Measurements from ENCODE around the gene GREM2.

Gene GREM2

GRCh38 chr1:240586006-240586405, 25.9 kb downstream of the GREM2 start:
- TF ChIP-seq POLR2A (IDR thresholded peaks at IDR 0.05; ENCODE audit: extremely low read depth, insufficient read length) (no peak), MYC (IDR thresholded peaks at IDR 0.05; ENCODE audit: low read depth, low read length) (no peak), CTCF (IDR thresholded peaks at IDR 0.05; ENCODE audit: low read depth, low read length) (no peak), MAX (IDR thresholded peaks at IDR 0.05; ENCODE audit: low read depth, low read length) (no peak)
- no peak for DNase-seq (ENCODE audit: low read depth)
- H3K4me3 ChIP-seq (ENCODE audit: low read depth, low read length): no peak overlapping the region

GRCh38 chr1:240582953-240583352, 29.0 kb downstream of the GREM2 start:
- no peak overlapping the region for H3K4me3 ChIP-seq (ENCODE audit: low read depth, low read length)
- no peak for DNase-seq (ENCODE audit: low read depth)
- no peak for TF ChIP-seq MYC (IDR thresholded peaks at IDR 0.05; ENCODE audit: low read depth, low read length)
- no peak for TF ChIP-seq CTCF (IDR thresholded peaks at IDR 0.05; ENCODE audit: low read depth, low read length)
- no peak for TF ChIP-seq MAX (IDR thresholded peaks at IDR 0.05; ENCODE audit: low read depth, low read length)
- no peak for TF ChIP-seq POLR2A (IDR thresholded peaks at IDR 0.05; ENCODE audit: extremely low read depth, insufficient read length)

GRCh38 chr1:240579511-240579910, 32.4 kb downstream of the GREM2 start:
- H3K4me3 ChIP-seq (ENCODE audit: low read depth, low read length): no peak overlapping the region
- TF ChIP-seq MYC (IDR thresholded peaks at IDR 0.05; ENCODE audit: low read depth, low read length) (no peak), MAX (IDR thresholded peaks at IDR 0.05; ENCODE audit: low read depth, low read length) (no peak), POLR2A (IDR thresholded peaks at IDR 0.05; ENCODE audit: extremely low read depth, insufficient read length) (no peak), CTCF (IDR thresholded peaks at IDR 0.05; ENCODE audit: low read depth, low read length) (no peak)
- no peak for DNase-seq (ENCODE audit: low read depth)

GRCh38 chr1:240577095-240577494, 34.9 kb downstream of the GREM2 start:
- DNase-seq (ENCODE audit: low read depth): no peak
- H3K4me3 ChIP-seq (ENCODE audit: low read depth, low read length): no peak overlapping the region
- TF ChIP-seq CTCF (IDR thresholded peaks at IDR 0.05; ENCODE audit: low read depth, low read length): no peak
- TF ChIP-seq MYC (IDR thresholded peaks at IDR 0.05; ENCODE audit: low read depth, low read length): no peak
- TF ChIP-seq MAX (IDR thresholded peaks at IDR 0.05; ENCODE audit: low read depth, low read length): no peak
- no peak for TF ChIP-seq POLR2A (IDR thresholded peaks at IDR 0.05; ENCODE audit: extremely low read depth, insufficient read length)

GRCh38 chr1:240575981-240576662, 35.8 kb downstream of the GREM2 start:
- TF ChIP-seq MAX (IDR thresholded peaks at IDR 0.05; ENCODE audit: low read depth, low read length): no peak
- no peak for TF ChIP-seq CTCF (IDR thresholded peaks at IDR 0.05; ENCODE audit: low read depth, low read length)
- TF ChIP-seq MYC (IDR thresholded peaks at IDR 0.05; ENCODE audit: low read depth, low read length): no peak
- no peak overlapping the region for H3K4me3 ChIP-seq (ENCODE audit: low read depth, low read length)
- DNase-seq (ENCODE audit: low read depth): peak; percentile 47
